Activated naive CD8-positive, alpha-beta T cell treated with anti-CD3 and anti-CD28 coated beads, Interleukin-2, amount 50 U/mL, for 24 hours (primary cell): ENCODE data around the gene MYH7.

ENCODE experiments used
- ATAC-seq: fragments of 150-1000 bp; cut with Tn5 transposase; one replicate; pipeline ENCODE4 v1.10.0; 2021
- DNase-seq: peaks from one replicate; pipeline ENCODE4 v3.0.0; 2021
- H3K27ac Mint-ChIP-seq: one replicate; pipeline ENCODE4 v1.8.0; 2021; ENCODE audit warnings: mild to moderate bottlenecking, mixed read lengths
- H3K27me3 Mint-ChIP-seq: one replicate; pipeline ENCODE4 v1.8.0; 2021; ENCODE audit warnings: mixed read lengths
- H3K36me3 Mint-ChIP-seq: one replicate; pipeline ENCODE4 v1.8.0; 2021; ENCODE audit warnings: low read depth, mixed read lengths
- H3K4me1 Mint-ChIP-seq: one replicate; pipeline ENCODE4 v1.8.0; 2021; ENCODE audit warnings: mixed read lengths
- H3K4me3 Mint-ChIP-seq: one replicate; pipeline ENCODE4 v1.8.0; 2021; ENCODE audit warnings: mild to moderate bottlenecking, moderate library complexity, mixed read lengths
- H3K9me3 Mint-ChIP-seq: one replicate; pipeline ENCODE4 v1.8.0; 2021; ENCODE audit warnings: mixed read lengths

Gene MYH7

DNA sequence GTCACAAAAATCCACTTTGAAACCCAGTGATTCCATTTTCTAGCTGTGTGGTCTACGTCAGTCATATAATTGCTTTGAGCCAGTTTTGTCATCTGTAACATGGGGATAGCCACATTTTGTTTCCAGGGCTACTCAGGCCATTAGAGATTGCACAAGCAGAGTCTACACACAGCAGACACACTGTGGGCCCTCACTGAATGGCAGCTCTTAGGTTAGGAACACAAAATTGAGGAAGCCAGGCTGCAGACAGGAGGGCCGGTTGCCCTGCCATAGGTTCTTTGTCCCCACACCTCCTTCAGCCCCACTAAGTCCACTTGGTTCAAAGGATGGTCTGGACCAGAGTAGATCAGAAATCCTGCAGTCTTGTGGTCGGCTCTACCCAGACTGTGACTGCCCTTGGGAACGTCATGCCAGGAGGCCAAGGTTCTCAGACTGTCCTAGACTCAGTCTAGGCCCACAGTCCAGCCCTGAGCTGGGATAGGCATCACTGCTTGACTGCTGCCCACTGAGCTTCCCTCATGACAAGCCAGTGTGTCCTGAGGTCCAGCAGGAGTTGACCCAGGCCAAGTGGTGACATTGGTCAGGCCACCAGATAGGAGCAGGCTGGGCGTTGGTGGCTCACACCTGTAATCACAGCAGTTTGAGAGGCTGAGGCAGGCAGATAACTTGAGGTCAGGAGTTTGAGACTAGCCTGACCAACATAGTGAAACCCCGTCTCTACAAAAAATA is 3.8 kb upstream of the MYH7 start:
- ATAC-seq (no peak), DNase-seq (no peak)

GRCh38 chr14:23438101-23438971 is 2.9 kb upstream of the MYH7 start:
- no peak overlapping the region for H3K27ac Mint-ChIP-seq
- no peaks in the 10 kb centered on the region for H3K36me3 Mint-ChIP-seq
- no peak overlapping the region for H3K4me3 Mint-ChIP-seq
- DNase-seq (no peak), ATAC-seq (no peak)
- no peaks in the 10 kb centered on the region for H3K4me1 Mint-ChIP-seq
- H3K27me3 Mint-ChIP-seq: peaks cover 2% of the 10 kb centered on the region
- H3K9me3 Mint-ChIP-seq: no peaks in the 10 kb centered on the region

More for the DNA sequence above, 3.8 kb upstream of the MYH7 start:
- H3K36me3 Mint-ChIP-seq: no peaks in the 10 kb centered on the region
- H3K9me3 Mint-ChIP-seq: no peaks in the 10 kb centered on the region
- H3K27me3 Mint-ChIP-seq: peaks cover 2% of the 10 kb centered on the region
- no peaks in the 10 kb centered on the region for H3K4me1 Mint-ChIP-seq
- no peak overlapping the region for H3K27ac Mint-ChIP-seq
- no peak overlapping the region for H3K4me3 Mint-ChIP-seq

GRCh38 chr14:23437133-23438100 is 2.0 kb upstream of the MYH7 start:
- Mint-ChIP-seq H3K4me3 (no peak overlapping the region), H3K27me3 (peaks cover 2% of the 10 kb centered on the region)
- no peak for DNase-seq

DNA sequence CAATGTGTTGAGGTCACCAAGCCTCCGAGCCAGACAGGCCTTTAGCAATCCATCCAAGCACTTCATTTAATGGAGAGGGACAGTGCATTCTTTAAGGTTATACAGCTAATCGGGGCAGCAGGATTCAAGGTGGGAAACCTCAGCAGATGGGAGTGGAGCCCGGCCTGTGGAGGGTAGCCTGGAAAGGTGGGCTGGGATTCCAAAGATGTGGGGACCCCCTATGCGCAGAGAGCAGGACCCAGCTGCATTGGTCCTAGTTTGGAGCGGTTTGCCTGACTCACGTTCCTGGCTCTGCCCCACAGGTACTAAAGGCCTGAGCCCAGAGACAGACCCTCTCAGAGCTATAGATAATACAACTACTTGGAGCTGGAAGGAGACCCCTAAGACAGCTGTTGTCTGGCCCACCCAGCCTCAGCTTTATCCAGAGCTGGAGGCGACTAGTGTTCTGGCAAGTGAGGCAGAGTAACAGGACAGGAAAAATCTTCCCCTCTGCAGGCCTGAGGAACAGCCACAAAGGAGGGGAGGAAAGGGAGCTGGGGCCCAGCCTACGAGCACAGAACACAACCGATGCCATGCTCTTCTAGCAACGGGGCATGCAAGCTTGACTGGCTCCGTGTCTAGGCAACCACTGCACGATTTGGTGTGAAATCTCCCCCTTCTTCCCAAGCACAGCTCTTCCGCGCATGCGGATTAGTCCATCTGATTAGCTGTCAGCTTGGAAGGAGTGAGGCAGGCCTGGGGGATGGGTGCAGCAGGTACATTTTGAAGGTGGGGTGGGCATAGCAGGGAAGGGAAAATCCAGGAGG is 1.1 kb upstream of the MYH7 start:
- no peaks in the 10 kb centered on the region for H3K9me3 Mint-ChIP-seq
- H3K36me3 Mint-ChIP-seq: no peaks in the 10 kb centered on the region
- DNase-seq (no peak), ATAC-seq (no peak)
- H3K27me3 Mint-ChIP-seq: no peaks in the 10 kb centered on the region
- no peaks in the 10 kb centered on the region for H3K4me1 Mint-ChIP-seq
- no peak overlapping the region for H3K4me3 Mint-ChIP-seq
- no peak overlapping the region for H3K27ac Mint-ChIP-seq

More at GRCh38 chr14:23437133-23438100, 2.0 kb upstream of the MYH7 start:
- Mint-ChIP-seq H3K36me3 (no peaks in the 10 kb centered on the region), H3K4me1 (no peaks in the 10 kb centered on the region), H3K9me3 (no peaks in the 10 kb centered on the region), H3K27ac (no peak overlapping the region)
- no peak for ATAC-seq

DNA sequence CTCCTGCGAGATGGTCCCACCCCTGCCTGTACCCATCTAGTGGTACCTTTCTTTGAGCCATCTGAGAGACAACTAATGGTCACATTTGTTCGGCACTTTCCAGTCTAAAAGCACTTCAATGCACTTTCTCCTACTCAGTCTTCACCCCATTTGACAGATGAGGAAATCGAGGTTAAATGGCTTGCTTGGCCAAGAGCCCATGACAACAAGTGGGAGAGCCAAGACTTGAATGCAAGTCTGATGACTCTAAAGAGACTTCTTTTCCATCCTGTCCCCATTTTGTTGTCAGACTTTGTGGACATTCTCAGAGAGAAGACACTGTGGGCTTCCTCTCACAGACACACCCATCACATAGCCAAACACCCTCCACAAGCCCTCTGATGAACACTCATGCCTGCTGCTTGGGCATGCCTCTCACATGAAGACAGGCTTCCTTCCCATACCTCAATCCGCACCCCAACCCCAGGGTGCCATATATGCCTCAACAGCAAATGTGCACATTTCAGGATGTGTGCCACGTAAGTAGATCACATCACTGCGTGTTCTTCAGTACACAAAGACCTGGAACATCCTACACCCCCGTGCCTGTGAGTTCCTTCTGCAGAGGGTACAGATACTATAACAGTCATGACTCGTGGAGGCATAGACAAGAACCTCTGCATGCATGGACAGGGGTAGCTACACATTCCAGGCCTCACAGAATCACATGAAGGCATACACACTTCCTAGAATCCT is 805 bp downstream of the MYH7 start:
- no peaks in the 10 kb centered on the region for H3K36me3 Mint-ChIP-seq
- H3K4me3 Mint-ChIP-seq: no peak overlapping the region
- H3K9me3 Mint-ChIP-seq: no peaks in the 10 kb centered on the region

DNA sequence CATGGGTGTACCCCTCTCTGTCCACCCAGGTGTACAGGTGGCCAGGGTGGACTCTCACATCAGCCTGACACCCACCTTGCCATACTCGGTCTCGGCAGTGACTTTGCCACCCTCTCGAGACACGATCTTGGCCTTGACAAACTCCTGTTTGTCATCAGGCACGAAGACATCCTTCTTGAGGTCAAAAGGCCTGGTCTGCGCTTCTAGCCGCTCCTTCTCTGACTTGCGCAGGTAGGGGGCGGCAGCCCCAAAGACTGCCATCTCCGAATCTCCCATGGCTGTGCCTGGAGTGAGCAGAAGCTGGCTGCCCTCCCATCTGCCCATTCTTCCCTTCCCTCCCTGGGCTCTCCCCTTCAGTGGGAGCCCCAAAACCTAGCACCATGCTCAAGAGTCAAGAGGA is 2.0 kb downstream of the MYH7 start:
- no peaks in the 10 kb centered on the region for H3K36me3 Mint-ChIP-seq
- H3K4me3 Mint-ChIP-seq: no peak overlapping the region
- no peaks in the 10 kb centered on the region for H3K27me3 Mint-ChIP-seq
- ATAC-seq (no peak), DNase-seq (no peak)
- no peaks in the 10 kb centered on the region for H3K9me3 Mint-ChIP-seq
- H3K27ac Mint-ChIP-seq: no peak overlapping the region
- no peaks in the 10 kb centered on the region for H3K4me1 Mint-ChIP-seq

More for the DNA sequence above, 805 bp downstream of the MYH7 start:
- ATAC-seq (no peak), DNase-seq (no peak)
- no peak overlapping the region for H3K27ac Mint-ChIP-seq
- H3K4me1 Mint-ChIP-seq: no peaks in the 10 kb centered on the region
- H3K27me3 Mint-ChIP-seq: no peaks in the 10 kb centered on the region

DNA sequence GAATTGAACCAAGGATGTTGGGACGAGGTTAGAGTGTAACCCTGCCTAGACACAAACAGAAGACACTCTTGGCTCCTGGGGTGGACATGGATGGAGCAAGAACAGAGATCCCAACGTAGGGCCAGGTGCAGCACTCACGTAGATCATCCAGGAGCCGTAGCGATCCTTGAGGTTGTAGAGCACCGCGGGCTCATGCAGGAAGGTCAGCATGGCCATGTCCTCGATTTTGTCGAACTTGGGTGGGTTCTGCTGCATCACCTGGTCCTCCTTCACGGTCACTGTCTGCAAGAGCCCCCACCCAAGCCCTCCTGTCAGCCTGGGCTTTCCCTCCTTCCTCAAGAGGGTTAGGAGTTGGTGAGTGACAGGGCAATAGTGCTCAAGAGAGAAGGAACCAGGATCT is 2.5 kb downstream of the MYH7 start:
- Mint-ChIP-seq H3K27ac (no peak overlapping the region), H3K36me3 (no peaks in the 10 kb centered on the region), H3K9me3 (no peaks in the 10 kb centered on the region), H3K27me3 (no peaks in the 10 kb centered on the region), H3K4me1 (no peaks in the 10 kb centered on the region), H3K4me3 (no peak overlapping the region)
- DNase-seq (no peak), ATAC-seq (no peak)

- H3K36me3 Mint-ChIP-seq: no peaks in the 10 kb centered on the region
- no peaks in the 10 kb centered on the region for H3K4me1 Mint-ChIP-seq
- DNase-seq: no peak
- H3K27me3 Mint-ChIP-seq: no peaks in the 10 kb centered on the region
- no peak for ATAC-seq
- H3K4me3 Mint-ChIP-seq: no peak overlapping the region
- H3K9me3 Mint-ChIP-seq: no peaks in the 10 kb centered on the region
- no peak overlapping the region for H3K27ac Mint-ChIP-seq
Observed at GRCh38 chr14:23432102-23432925, 3.1 kb downstream of the MYH7 start.

- H3K27me3 Mint-ChIP-seq: no peaks in the 10 kb centered on the region
- H3K36me3 Mint-ChIP-seq: no peaks in the 10 kb centered on the region
Observed at GRCh38 chr14:23431486-23431885, 4.0 kb downstream of the MYH7 start.

GRCh38 chr14:23430723-23431085 is 4.8 kb downstream of the MYH7 start:
- Mint-ChIP-seq H3K27me3 (no peaks in the 10 kb centered on the region), H3K4me3 (no peak overlapping the region), H3K36me3 (no peaks in the 10 kb centered on the region), H3K27ac (no peak overlapping the region), H3K9me3 (no peaks in the 10 kb centered on the region), H3K4me1 (no peaks in the 10 kb centered on the region)
- DNase-seq (no peak), ATAC-seq (no peak)

More at GRCh38 chr14:23431486-23431885, 4.0 kb downstream of the MYH7 start:
- no peaks in the 10 kb centered on the region for H3K9me3 Mint-ChIP-seq
- no peaks in the 10 kb centered on the region for H3K4me1 Mint-ChIP-seq
- no peak overlapping the region for H3K27ac Mint-ChIP-seq
- no peak for DNase-seq
- H3K4me3 Mint-ChIP-seq: no peak overlapping the region
- no peak for ATAC-seq

DNA sequence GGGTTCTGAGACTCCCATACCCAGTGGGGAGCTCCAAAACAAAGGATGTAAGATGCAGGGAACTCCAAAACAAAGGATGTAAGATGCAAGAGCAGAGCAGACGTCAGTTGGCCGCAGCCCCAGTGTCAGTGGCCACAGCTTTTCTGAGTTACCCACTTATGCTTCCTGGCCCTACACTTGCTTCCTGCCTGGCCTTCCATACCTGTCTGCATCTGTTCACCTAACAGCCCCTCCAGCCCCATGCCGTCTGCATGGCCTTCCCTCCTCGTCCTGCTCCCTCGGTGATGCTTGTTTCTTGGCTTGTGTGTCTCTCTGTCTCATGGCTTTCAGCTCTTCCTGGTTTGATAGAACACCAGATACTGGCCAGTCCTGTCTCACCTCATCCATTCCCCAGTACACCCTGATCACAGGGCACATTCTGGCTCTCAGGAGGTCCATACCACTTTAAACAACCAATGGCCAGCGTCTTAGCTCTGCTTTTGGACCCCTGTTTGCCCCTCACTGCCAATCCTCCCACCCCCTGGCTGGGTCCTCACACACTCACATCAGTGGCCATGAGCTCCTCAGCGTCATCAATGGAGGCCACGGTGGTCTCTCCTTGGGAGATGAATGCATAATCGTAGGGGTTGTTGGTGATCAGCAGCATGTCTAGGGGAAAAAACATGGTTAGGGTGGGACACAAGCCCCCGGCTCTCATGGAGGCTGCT is 5.3 kb downstream of the MYH7 start:
- no peak for DNase-seq
- Mint-ChIP-seq H3K9me3 (no peaks in the 10 kb centered on the region), H3K4me1 (no peaks in the 10 kb centered on the region), H3K4me3 (no peak overlapping the region), H3K27ac (no peak overlapping the region), H3K27me3 (no peaks in the 10 kb centered on the region), H3K36me3 (no peaks in the 10 kb centered on the region)
- no peak for ATAC-seq
